NOMO-1 (cell line): ENCODE measurements around the gene ARNT2.

Experiments
- DNase-seq, 2 experiments: peaks; one replicate each; lab custom pipeline; 2025; ENCODE audit not compliant: unreplicated experiment in 2 of 2; lab: John Stamatoyannopoulos, UW

The ARNT2 gene

GRCh38 chr15:80462836-80463512 is 58.8 kb downstream of the ARNT2 start:
- no peak for DNase-seq

GRCh38 chr15:80464951-80465625 is 60.9 kb downstream of the ARNT2 start:
- DNase-seq = no peak

GRCh38 chr15:80465626-80466005 is 61.4 kb downstream of the ARNT2 start:
- no peak for DNase-seq

- no peak for DNase-seq
These were observed 62.4 kb downstream of the ARNT2 start for GRCh38 chr15:80466543-80466942.

GRCh38 chr15:80467311-80467714 is 63.1 kb downstream of the ARNT2 start:
- DNase-seq = no peak

- DNase-seq = no peak
These were observed 64.6 kb downstream of the ARNT2 start for GRCh38 chr15:80468796-80469195.

GRCh38 chr15:80471881-80472280 is 67.7 kb downstream of the ARNT2 start:
- DNase-seq = no peak

GRCh38 chr15:80473286-80474223 is 69.4 kb downstream of the ARNT2 start:
- peak; percentile 28 to 37 for DNase-seq

- no peak for DNase-seq
These were observed 70.3 kb downstream of the ARNT2 start for GRCh38 chr15:80474224-80475215.

GRCh38 chr15:80475572-80475971 is 71.4 kb downstream of the ARNT2 start:
- no peak for DNase-seq

- no peak for DNase-seq
These were observed 71.9 kb downstream of the ARNT2 start for GRCh38 chr15:80476036-80476435.

GRCh38 chr15:80478075-80478474 is 73.9 kb downstream of the ARNT2 start:
- DNase-seq = no peak

GRCh38 chr15:80479191-80479590 is 75.0 kb downstream of the ARNT2 start:
- no peak for DNase-seq

GRCh38 chr15:80480171-80480811 is 76.1 kb downstream of the ARNT2 start:
- no peak for DNase-seq

- no peak for DNase-seq
These were observed 76.7 kb downstream of the ARNT2 start for GRCh38 chr15:80480909-80481308.

GRCh38 chr15:80482696-80483095 is 78.5 kb downstream of the ARNT2 start:
- no peak for DNase-seq

- no peak for DNase-seq
These were observed 79.6 kb downstream of the ARNT2 start for GRCh38 chr15:80483725-80484161.

- no peak for DNase-seq
These were observed 80.2 kb downstream of the ARNT2 start for GRCh38 chr15:80484333-80484864.

- no peak for DNase-seq
These were observed 81.4 kb downstream of the ARNT2 start for GRCh38 chr15:80485370-80486164.
